GM12892 (cell line): ENCODE results near the gene ZNF366.

ENCODE experiments used
- POLR2A ChIP-seq: IDR thresholded peaks from 2 replicates; pipeline ENCODE4 v1.6.1; 2011; ENCODE audit warnings: low read depth, low read length, control low read depth
- POLR2AphosphoS5 ChIP-seq: IDR thresholded peaks from 2 replicates; pipeline ENCODE4 v1.6.1; 2011; ENCODE audit warnings: low read depth, low read length, control low read depth
- TAF1 ChIP-seq: IDR thresholded peaks from 2 replicates; pipeline ENCODE4 v1.6.1; 2011; ENCODE audit warnings: low read depth, mild to moderate bottlenecking, control low read depth, low read length, borderline replicate concordance

DNA sequence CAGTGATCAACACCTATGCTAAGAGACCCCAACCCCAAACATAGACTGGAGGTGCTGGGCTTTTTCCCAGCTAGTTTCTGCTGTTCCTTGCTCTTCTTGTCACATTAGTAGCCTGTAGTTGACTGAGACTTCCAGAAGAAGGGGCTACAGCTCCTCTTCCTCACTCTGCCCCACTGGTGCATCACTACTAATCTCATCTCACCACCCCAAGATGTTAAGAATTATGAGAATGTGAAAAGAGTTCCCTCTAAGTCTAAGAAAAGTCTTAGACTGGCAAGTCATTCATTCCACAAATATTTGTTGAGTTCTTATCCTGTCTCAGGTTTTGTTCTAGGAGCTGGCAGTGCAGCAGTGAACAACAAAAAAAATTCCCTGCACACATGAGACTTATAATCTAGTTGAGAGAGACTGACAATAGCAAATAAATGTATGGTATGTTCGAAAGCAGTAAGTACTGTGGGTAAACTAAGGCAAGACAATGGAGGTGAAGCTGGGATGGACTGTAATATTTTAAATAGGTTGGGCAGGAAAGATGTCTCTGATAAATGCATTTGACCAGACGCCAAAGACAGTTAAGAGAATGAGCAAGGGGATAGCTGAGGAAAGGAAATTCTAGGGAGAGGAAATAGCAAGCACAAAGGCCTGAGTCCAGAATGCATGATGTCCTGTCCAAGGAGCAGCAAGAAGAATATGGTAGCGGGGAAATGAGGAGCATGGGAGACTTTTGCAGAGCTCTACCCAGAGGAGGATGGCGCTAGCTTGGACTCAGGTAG, 94.7 kb downstream of the ZNF366 start:
- TF ChIP-seq POLR2AphosphoS5: no peak
- TF ChIP-seq POLR2A: no peak
- no peak for TF ChIP-seq TAF1
